ENCODE results near the gene LMBR1.
"Not testable (repeated sequence)": the region's sequence is repeated elsewhere in the genome, so short reads cannot be mapped to it uniquely, and the experiment has no call there.

DNA sequence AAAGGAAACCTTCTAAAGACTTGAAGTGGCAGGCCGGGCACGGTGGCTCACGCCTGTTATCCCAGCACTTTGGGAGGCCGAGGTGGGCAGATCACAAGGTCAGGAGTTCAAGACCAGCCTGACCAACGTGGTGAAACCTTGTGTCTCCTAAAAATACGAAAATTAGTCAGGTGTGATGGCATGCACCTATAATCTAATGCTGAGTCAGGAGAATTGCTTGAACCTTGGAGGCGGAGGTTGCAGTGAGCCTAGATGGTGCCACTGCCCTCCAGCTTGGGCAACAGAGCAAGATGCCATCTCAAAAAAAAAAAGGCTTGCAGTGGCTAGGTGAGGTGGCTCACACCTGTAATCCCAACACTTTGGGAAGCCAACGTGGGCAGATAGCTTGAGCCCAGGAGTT lies 24.6 kb downstream of the LMBR1 start:
- TF ChIP-seq FOXK2 (IDR thresholded peaks at IDR 0.05); ELF4 (IDR thresholded peaks at IDR 0.05); NFRKB (IDR thresholded peaks at IDR 0.05); FOXA1 (IDR thresholded peaks at IDR 0.05); HDGF (IDR thresholded peaks at IDR 0.05; ENCODE audit: borderline replicate concordance); BHLHE40 (IDR thresholded peaks at IDR 0.05; ENCODE audit: borderline replicate concordance); ZNF384 (IDR thresholded peaks at IDR 0.05); SP1 (IDR thresholded peaks at IDR 0.05): not testable (repeated sequence)
- TF ChIP-seq, protein P1, sequence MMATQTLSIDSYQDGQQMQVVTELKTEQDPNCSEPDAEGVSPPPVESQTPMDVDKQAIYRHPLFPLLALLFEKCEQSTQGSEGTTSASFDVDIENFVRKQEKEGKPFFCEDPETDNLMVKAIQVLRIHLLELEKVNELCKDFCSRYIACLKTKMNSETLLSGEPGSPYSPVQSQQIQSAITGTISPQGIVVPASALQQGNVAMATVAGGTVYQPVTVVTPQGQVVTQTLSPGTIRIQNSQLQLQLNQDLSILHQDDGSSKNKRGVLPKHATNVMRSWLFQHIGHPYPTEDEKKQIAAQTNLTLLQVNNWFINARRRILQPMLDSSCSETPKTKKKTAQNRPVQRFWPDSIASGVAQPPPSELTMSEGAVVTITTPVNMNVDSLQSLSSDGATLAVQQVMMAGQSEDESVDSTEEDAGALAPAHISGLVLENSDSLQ (IDR thresholded peaks at IDR 0.05): not testable (repeated sequence)
